Right kidney (tissue), 1 donor: ENCODE data around the gene TESMIN.
A peak's percentile ranks its signal among the peaks of the same experiment; 100 is the strongest.

ENCODE experiments used
- DNase-seq: peaks from one replicate; pipeline ENCODE4 v3.0.0-alpha.2; 2016

TESMIN gene

GRCh38 chr11:68710409-68710808, 40.9 kb downstream of the TESMIN start:
- no peak for DNase-seq

GRCh38 chr11:68709062-68709461, 42.3 kb downstream of the TESMIN start:
- no peak for DNase-seq

- DNase-seq = no peak
Measured at GRCh38 chr11:68707527-68707926, 43.8 kb downstream of the TESMIN start.

GRCh38 chr11:68704887-68705286, 46.4 kb downstream of the TESMIN start:
- DNase-seq = no peak

- DNase-seq = no peak
Measured at GRCh38 chr11:68698993-68699392, 52.3 kb downstream of the TESMIN start.

GRCh38 chr11:68695531-68695930, 55.8 kb downstream of the TESMIN start:
- no peak for DNase-seq

- no peak for DNase-seq
Measured at GRCh38 chr11:68694431-68695297, 56.7 kb downstream of the TESMIN start.

- DNase-seq = no peak
Measured at GRCh38 chr11:68693484-68693882, 57.8 kb downstream of the TESMIN start.

- DNase-seq = no peak
Measured at GRCh38 chr11:68692871-68693483, 58.3 kb downstream of the TESMIN start.

- no peak for DNase-seq
Measured at GRCh38 chr11:68692115-68692514, 59.2 kb downstream of the TESMIN start.

GRCh38 chr11:68691402-68691784, 59.9 kb downstream of the TESMIN start:
- DNase-seq = no peak

GRCh38 chr11:68690671-68691401, 60.5 kb downstream of the TESMIN start:
- DNase-seq = no peak

- no peak for DNase-seq
Measured at GRCh38 chr11:68689737-68690625, 61.3 kb downstream of the TESMIN start.

GRCh38 chr11:68688881-68689280, 62.4 kb downstream of the TESMIN start:
- no peak for DNase-seq

- no peak for DNase-seq
Measured at GRCh38 chr11:68687986-68688385, 63.3 kb downstream of the TESMIN start.

- no peak for DNase-seq
Measured at GRCh38 chr11:68687311-68687710, 64.0 kb downstream of the TESMIN start.

GRCh38 chr11:68686486-68686885, 64.8 kb downstream of the TESMIN start:
- no peak for DNase-seq

- no peak for DNase-seq
Measured at GRCh38 chr11:68685656-68686380, 65.5 kb downstream of the TESMIN start.

- peak; percentile 53 for DNase-seq
Measured at GRCh38 chr11:68684385-68685356, 66.6 kb downstream of the TESMIN start, which contains the start of gene GAL. Gene GAL, plus strand, starts transcription at chr11:68684544. Its CDS starts 380 bp downstream, at chr11:68684924.
